Astrocyte (in vitro differentiated cells and primary cell): ENCODE results near the gene MAB21L1. TPM values are rescaled to one million over a fixed set of nuclear protein-coding genes. Genes with fewer than 3 reads are reported as not detected.
A peak's percentile ranks its signal among the peaks of the same experiment; 100 is the strongest.

ENCODE experiments used
- DNase-seq: peaks from one replicate; pipeline ENCODE4 v3.0.0-alpha.2; 2010; ENCODE audit warnings: low read depth
- FAIRE-seq: peaks from 2 replicates; lab custom pipeline; 2011; peaks lifted over from hg19 to GRCh38; lab: Jason Lieb, UNC
- H2AFZ ChIP-seq: 2 replicates; pipeline ENCODE4 v1.6.0; 2012; ENCODE audit warnings: low read depth, low read length, inconsistent platforms
- H3K27ac ChIP-seq: 2 replicates; pipeline ENCODE4 v1.5.1; 2011; ENCODE audit warnings: low read depth, low read length, inconsistent platforms
- H3K27me3 ChIP-seq: 2 replicates; pipeline ENCODE4 v1.6.0; 2011; ENCODE audit warnings: low read length, inconsistent platforms; ENCODE audit not compliant: insufficient read depth
- H3K36me3 ChIP-seq: 2 replicates; pipeline ENCODE4 v1.5.1; 2011; ENCODE audit warnings: low read length, inconsistent platforms; ENCODE audit not compliant: insufficient read depth
- H3K4me1 ChIP-seq: 2 replicates; pipeline ENCODE4 v1.5.1; 2011; ENCODE audit warnings: low read length, inconsistent platforms; ENCODE audit not compliant: insufficient read depth
- H3K4me2 ChIP-seq: 2 replicates; pipeline ENCODE4 v1.6.0; 2012; ENCODE audit warnings: low read length, inconsistent platforms
- H3K4me3 ChIP-seq: 2 replicates; pipeline ENCODE4 v1.5.1; 2011; ENCODE audit warnings: low read depth, mild to moderate bottlenecking, low read length, inconsistent platforms; ENCODE audit not compliant: insufficient read depth
- H3K79me2 ChIP-seq: 2 replicates; pipeline ENCODE4 v1.6.0; 2012; ENCODE audit warnings: mild to moderate bottlenecking, low read length, inconsistent platforms; ENCODE audit not compliant: insufficient read depth
- H3K9ac ChIP-seq: 2 replicates; pipeline ENCODE4 v1.6.0; 2012; ENCODE audit warnings: mild to moderate bottlenecking, low read length, inconsistent platforms
- H3K9me3 ChIP-seq: 2 replicates; pipeline ENCODE4 v1.5.1; 2012; ENCODE audit warnings: low read depth, mild to moderate bottlenecking, low read length, inconsistent platforms; ENCODE audit not compliant: insufficient read depth
- H4K20me1 ChIP-seq: 2 replicates; pipeline ENCODE4 v1.6.0; 2012; ENCODE audit warnings: low read length, inconsistent platforms; ENCODE audit not compliant: insufficient read depth
- H3K27ac Mint-ChIP-seq: one replicate; pipeline ENCODE4 v1.8.0; 2021; ENCODE audit warnings: mild to moderate bottlenecking, mixed read lengths; ENCODE audit not compliant: unreplicated experiment
- H3K27me3 Mint-ChIP-seq: one replicate; pipeline ENCODE4 v1.8.0; 2021; ENCODE audit warnings: low read depth, mixed read lengths; ENCODE audit not compliant: unreplicated experiment
- H3K36me3 Mint-ChIP-seq: one replicate; pipeline ENCODE4 v1.8.0; 2021; ENCODE audit warnings: low read depth, mixed read lengths; ENCODE audit not compliant: unreplicated experiment
- H3K4me1 Mint-ChIP-seq: one replicate; pipeline ENCODE4 v1.8.0; 2021; ENCODE audit warnings: low read depth, mixed read lengths; ENCODE audit not compliant: unreplicated experiment
- H3K4me3 Mint-ChIP-seq: one replicate; pipeline ENCODE4 v1.8.0; 2021; ENCODE audit warnings: mild to moderate bottlenecking, moderate library complexity, mixed read lengths; ENCODE audit not compliant: unreplicated experiment
- H3K9me3 Mint-ChIP-seq: one replicate; pipeline ENCODE4 v1.8.0; 2021; ENCODE audit warnings: mild to moderate bottlenecking, mixed read lengths; ENCODE audit not compliant: unreplicated experiment
- CTCF ChIP-seq: IDR thresholded peaks from 2 replicates; pipeline ENCODE4 v1.5.1; 2011; ENCODE audit warnings: low read depth, mild to moderate bottlenecking, inconsistent platforms, low read length, moderate library complexity; ENCODE audit not compliant: insufficient read depth
- EZH2 ChIP-seq: IDR thresholded peaks from 2 replicates; pipeline ENCODE4 v1.6.1; 2012; ENCODE audit warnings: mild to moderate bottlenecking, low read length, inconsistent platforms; ENCODE audit not compliant: insufficient read depth
- total RNA-seq: library from RNA; stranded (reverse); gene quantifications from 2 replicates; pipeline ENCODE4 v1.2.1, GENCODE V29; 2021

MAB21L1 gene
- total RNA-seq, 1 donor from 2014 or later: 2.9 TPM

GRCh38 chr13:35478271-35479037, 2.0 kb upstream of the MAB21L1 start:
- DNase-seq: no peak
- peak overlapping the region; percentile 42 for H3K9ac ChIP-seq
- H2AFZ ChIP-seq: peak overlapping the region; percentile 49
- H3K9me3 ChIP-seq: no peaks in the 10 kb centered on the region
- H3K27me3 ChIP-seq: peaks cover 38% of the 10 kb centered on the region
- H3K4me2 ChIP-seq: peak overlapping the region; percentile 89
- H3K36me3 ChIP-seq: no peaks in the 10 kb centered on the region
- Mint-ChIP-seq H3K27ac (no peak overlapping the region), H3K4me1 (peaks cover 5% of the 10 kb centered on the region), H3K9me3 (peaks cover 6% of the 10 kb centered on the region), H3K36me3 (no peaks in the 10 kb centered on the region), H3K27me3 (peaks cover 36% of the 10 kb centered on the region), H3K4me3 (peak overlapping the region; percentile 64)
- no peak for FAIRE-seq
- H3K79me2 ChIP-seq: peaks cover 14% of the 10 kb centered on the region
- no peaks in the 10 kb centered on the region for H3K4me1 ChIP-seq
- H3K4me3 ChIP-seq: peak overlapping the region; percentile 34
- no peak overlapping the region for H3K27ac ChIP-seq
- no peaks in the 10 kb centered on the region for H4K20me1 ChIP-seq
- TF ChIP-seq EZH2 (peak; percentile 49), CTCF (no peak)

- peaks cover 42% of the 10 kb centered on the region for H3K27me3 ChIP-seq
Observed at GRCh38 chr13:35477386-35477946, 977 bp upstream of the MAB21L1 start.

More at GRCh38 chr13:35477386-35477946, 977 bp upstream of the MAB21L1 start:
- TF ChIP-seq CTCF: no peak
- TF ChIP-seq EZH2: no peak
- Histone ChIP-seq H3K4me3 (no peak overlapping the region), H3K4me1 (no peaks in the 10 kb centered on the region), H3K9me3 (no peaks in the 10 kb centered on the region), H2AFZ (no peak overlapping the region), H3K9ac (peak overlapping the region; percentile 42), H4K20me1 (no peaks in the 10 kb centered on the region), H3K36me3 (no peaks in the 10 kb centered on the region), H3K27ac (no peak overlapping the region), H3K4me2 (peak overlapping the region; percentile 89), H3K79me2 (peaks cover 16% of the 10 kb centered on the region)
- peaks cover 5% of the 10 kb centered on the region for H3K4me1 Mint-ChIP-seq
- FAIRE-seq (no peak), DNase-seq (no peak)
- peak overlapping the region; percentile 91 for H3K4me3 Mint-ChIP-seq
- H3K27me3 Mint-ChIP-seq: peaks cover 38% of the 10 kb centered on the region
- peak overlapping the region; percentile 44 for H3K27ac Mint-ChIP-seq
- H3K9me3 Mint-ChIP-seq: peaks cover 6% of the 10 kb centered on the region
- H3K36me3 Mint-ChIP-seq: no peaks in the 10 kb centered on the region
